SU-DHL-6 (cell line): ENCODE data around the gene STPG2.

Experiments
- H2AFZ ChIP-seq: fragments of 200-600 bp; sonication (generic); 2 replicates; pipeline ENCODE4 v1.6.1; 2014; ENCODE audit warnings: low read depth, mild to moderate bottlenecking, moderate library complexity, mixed read lengths, antibody characterized with exemption, low read length; ENCODE audit not compliant: severe bottlenecking
- H3F3A ChIP-seq: fragments of 200-600 bp; shearing (Covaris generic); 2 replicates; pipeline ENCODE4 v1.6.0; 2016; ENCODE audit warnings: antibody characterized with exemption, mild to moderate bottlenecking; ENCODE audit not compliant: insufficient read depth
- H3K27ac ChIP-seq: fragments of 200-600 bp; sonication (generic); 2 replicates; pipeline ENCODE4 v1.5.1; 2016; ENCODE audit warnings: low read depth, mild to moderate bottlenecking, low read length, moderate library complexity, mixed read lengths
- H3K27me3 ChIP-seq: fragments of 200-600 bp; sonication (generic), shearing (Covaris generic); 2 replicates; pipeline ENCODE4 v1.6.0; 2014; ENCODE audit warnings: mild to moderate bottlenecking, low read length
- H3K36me3 ChIP-seq: fragments of 200-600 bp; sonication (generic); 2 replicates; pipeline ENCODE4 v1.6.1; 2014; ENCODE audit warnings: mild to moderate bottlenecking, low read length, mixed read lengths
- H3K4me2 ChIP-seq: fragments of 300-600, 200-600 bp; shearing (Covaris generic), sonication (generic); 2 replicates; pipeline ENCODE4 v1.6.0; 2014; ENCODE audit warnings: low read length, low read depth, mild to moderate bottlenecking; ENCODE audit not compliant: poor library complexity, severe bottlenecking
- H3K4me3 ChIP-seq: fragments of 200-600 bp; sonication (generic); 2 replicates; pipeline ENCODE4 v1.5.1; 2014; ENCODE audit warnings: antibody characterized with exemption, low read length, mild to moderate bottlenecking, mixed read lengths; ENCODE audit not compliant: insufficient read depth, poor library complexity, severe bottlenecking
- H3K79me2 ChIP-seq: fragments of 200-600 bp; sonication (generic); 2 replicates; pipeline ENCODE4 v1.6.1; 2014; ENCODE audit warnings: mild to moderate bottlenecking, low read length, moderate library complexity; ENCODE audit not compliant: insufficient read depth
- H3K9ac ChIP-seq: fragments of 200-600 bp; sonication (generic); 2 replicates; pipeline ENCODE4 v1.7.0; 2014; ENCODE audit warnings: mild to moderate bottlenecking, low read length
- H3K9me2 ChIP-seq: fragments of 200-600 bp; sonication (generic); replicated peaks from 2 replicates; pipeline ENCODE4 v1.6.1; 2014; ENCODE audit warnings: low read length; ENCODE audit not compliant: insufficient read depth
- H3K9me3 ChIP-seq: fragments of 200-600 bp; sonication (generic); 2 replicates; pipeline ENCODE4 v1.6.1; 2014; ENCODE audit warnings: low read length, mixed read lengths; ENCODE audit not compliant: insufficient read depth
- H4K20me1 ChIP-seq: fragments of 200-600 bp; sonication (generic); 2 replicates; pipeline ENCODE4 v1.6.1; 2014; ENCODE audit warnings: low read depth, mild to moderate bottlenecking, antibody characterized with exemption, low read length, moderate library complexity, mixed read lengths
- EZH2phosphoT487 ChIP-seq: fragments of 200-600 bp; sonication (generic), shearing (Covaris generic); conservative IDR thresholded peaks from 2 replicates; pipeline ENCODE4 v1.6.1; 2018; ENCODE audit warnings: mild to moderate bottlenecking, antibody characterized with exemption, low read length, moderate library complexity, mixed read lengths
- TF ChIP-seq, protein P1 (sequence below): fragments of 200-600 bp; sonication (generic); IDR thresholded peaks from one replicate; pipeline ENCODE4 v1.5.1; 2017; ENCODE audit warnings: antibody characterized with exemption, mild to moderate bottlenecking, low read length, moderate library complexity; ENCODE audit not compliant: insufficient read depth, poor library complexity, severe bottlenecking

The STPG2 gene

DNA sequence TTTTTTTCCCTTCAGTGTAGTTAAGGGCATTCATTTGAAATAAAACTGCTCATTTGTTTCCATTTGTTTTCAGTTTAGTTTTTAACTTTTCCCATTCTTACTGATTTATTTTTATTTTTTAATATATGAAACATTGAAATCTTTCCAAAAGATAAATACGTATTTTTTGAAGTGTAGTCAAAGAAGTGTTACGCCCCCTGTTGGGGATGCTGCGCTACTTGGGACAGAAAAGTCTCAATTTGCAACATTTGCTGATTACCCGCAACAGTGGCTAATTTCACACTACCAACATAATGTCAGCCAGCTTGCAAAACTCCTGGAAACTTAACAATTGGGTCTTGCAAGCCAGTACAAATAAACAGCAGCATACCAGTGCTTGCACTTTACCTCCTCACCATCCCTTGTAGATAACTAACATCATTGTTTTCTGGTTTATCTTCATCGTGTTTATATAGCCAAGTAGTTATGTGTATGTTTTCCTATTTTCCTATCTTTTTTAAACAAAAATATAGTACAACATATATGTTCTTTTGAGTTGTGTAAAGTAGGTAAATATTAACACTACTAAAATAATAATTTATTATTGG is 158.6 kb downstream of the STPG2 start:
- no peak overlapping the region for H3K4me2 ChIP-seq
- no peak overlapping the region for H3K9ac ChIP-seq
- H4K20me1 ChIP-seq = no peaks in the 10 kb centered on the region
- H3K79me2 ChIP-seq = no peaks in the 10 kb centered on the region
- no peaks in the 10 kb centered on the region for H3K9me3 ChIP-seq
- no peaks in the 10 kb centered on the region for H3K9me2 ChIP-seq
- H3K27ac ChIP-seq = no peak overlapping the region
- no peak overlapping the region for H2AFZ ChIP-seq
- H3K36me3 ChIP-seq = no peaks in the 10 kb centered on the region
- H3K4me3 ChIP-seq = no peak overlapping the region
- H3K27me3 ChIP-seq = no peaks in the 10 kb centered on the region
- no peak for TF ChIP-seq EZH2phosphoT487
- TF ChIP-seq, protein P1, sequence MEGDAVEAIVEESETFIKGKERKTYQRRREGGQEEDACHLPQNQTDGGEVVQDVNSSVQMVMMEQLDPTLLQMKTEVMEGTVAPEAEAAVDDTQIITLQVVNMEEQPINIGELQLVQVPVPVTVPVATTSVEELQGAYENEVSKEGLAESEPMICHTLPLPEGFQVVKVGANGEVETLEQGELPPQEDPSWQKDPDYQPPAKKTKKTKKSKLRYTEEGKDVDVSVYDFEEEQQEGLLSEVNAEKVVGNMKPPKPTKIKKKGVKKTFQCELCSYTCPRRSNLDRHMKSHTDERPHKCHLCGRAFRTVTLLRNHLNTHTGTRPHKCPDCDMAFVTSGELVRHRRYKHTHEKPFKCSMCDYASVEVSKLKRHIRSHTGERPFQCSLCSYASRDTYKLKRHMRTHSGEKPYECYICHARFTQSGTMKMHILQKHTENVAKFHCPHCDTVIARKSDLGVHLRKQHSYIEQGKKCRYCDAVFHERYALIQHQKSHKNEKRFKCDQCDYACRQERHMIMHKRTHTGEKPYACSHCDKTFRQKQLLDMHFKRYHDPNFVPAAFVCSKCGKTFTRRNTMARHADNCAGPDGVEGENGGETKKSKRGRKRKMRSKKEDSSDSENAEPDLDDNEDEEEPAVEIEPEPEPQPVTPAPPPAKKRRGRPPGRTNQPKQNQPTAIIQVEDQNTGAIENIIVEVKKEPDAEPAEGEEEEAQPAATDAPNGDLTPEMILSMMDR = no peak
- no peaks in the 10 kb centered on the region for H3F3A ChIP-seq

DNA sequence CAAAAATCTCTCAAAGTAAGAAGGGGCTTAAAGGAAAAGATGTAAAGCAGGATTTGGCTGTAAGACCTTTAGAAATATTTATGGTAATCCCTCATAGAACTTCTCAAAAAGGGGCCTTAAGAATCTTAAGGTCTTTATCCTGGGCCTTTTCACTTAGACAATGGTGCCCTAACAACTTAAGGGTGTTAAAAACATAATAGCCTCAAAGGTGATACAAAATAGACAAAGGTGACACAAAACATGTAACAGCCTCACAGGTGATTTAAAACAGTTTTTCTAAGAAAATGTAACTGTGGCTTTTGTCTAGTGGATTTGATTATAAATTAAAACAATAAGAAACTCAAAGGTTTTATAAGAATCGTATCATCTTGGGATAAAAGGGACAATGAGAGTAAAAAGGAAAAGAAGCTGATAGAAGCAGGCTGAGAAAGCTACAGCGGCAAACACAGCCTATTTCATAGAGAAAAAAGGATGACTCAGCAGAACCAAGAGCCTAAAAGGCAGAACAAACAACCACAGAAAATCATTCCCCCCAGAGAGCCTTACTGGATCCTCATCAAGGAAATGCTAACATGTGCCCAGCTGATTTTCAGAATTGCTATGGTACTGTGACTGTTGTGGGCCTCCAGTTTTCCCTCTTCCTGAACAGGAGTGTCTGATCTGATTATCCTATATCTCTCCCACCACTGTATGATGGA is 164.3 kb downstream of the STPG2 start:
- no peak overlapping the region for H3K4me2 ChIP-seq
- H3K79me2 ChIP-seq = no peaks in the 10 kb centered on the region
- no peak overlapping the region for H3K27ac ChIP-seq
- H3K36me3 ChIP-seq = no peaks in the 10 kb centered on the region
- H3K27me3 ChIP-seq = no peaks in the 10 kb centered on the region
- no peak overlapping the region for H2AFZ ChIP-seq
- no peak overlapping the region for H3K9ac ChIP-seq
- no peaks in the 10 kb centered on the region for H4K20me1 ChIP-seq
- H3K4me3 ChIP-seq = no peak overlapping the region
- no peaks in the 10 kb centered on the region for H3F3A ChIP-seq
- TF ChIP-seq, protein P1 = no peak
- TF ChIP-seq EZH2phosphoT487 = no peak
- H3K9me3 ChIP-seq = no peaks in the 10 kb centered on the region
- H3K9me2 ChIP-seq = no peaks in the 10 kb centered on the region

DNA sequence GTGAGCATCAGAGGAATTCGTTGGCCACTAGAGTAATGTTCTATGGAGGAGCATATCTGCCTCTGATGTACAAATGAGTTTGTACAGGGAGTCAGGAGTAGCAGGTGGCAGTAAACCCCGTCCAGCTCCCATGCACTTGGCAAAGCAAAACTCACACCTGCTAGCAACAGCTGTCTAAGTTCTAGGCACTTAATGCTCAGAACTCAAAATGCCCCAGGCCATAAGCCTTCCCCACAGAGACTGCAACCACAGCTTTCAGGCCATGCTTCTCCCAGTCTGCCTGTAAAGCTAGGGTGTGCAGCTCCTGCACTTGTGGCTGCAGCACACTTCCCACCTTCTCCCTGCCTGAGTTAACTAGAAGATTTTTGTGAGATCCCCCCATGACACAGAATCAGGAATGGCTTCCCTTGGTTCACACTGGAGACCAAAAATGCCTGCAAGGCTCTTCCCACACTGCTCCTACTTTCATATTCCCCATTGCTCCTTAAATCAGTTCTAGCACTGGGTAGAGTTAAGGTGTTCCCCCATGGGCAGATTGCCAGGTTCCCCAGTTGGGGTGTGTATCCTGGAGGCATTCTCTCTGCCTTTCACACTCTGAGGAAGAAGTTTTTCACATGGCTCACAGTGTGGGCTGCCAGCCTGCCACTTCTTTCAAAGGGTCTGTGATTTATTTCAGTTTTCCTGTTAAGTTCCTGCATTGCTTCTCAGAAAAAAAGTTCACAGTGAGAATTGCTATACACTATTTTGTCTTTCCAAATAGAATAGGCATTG is 189.9 kb downstream of the STPG2 start:
- no peaks in the 10 kb centered on the region for H3K79me2 ChIP-seq
- no peak overlapping the region for H3K9ac ChIP-seq
- H3K4me3 ChIP-seq = no peak overlapping the region
- no peak overlapping the region for H2AFZ ChIP-seq
- H3F3A ChIP-seq = no peaks in the 10 kb centered on the region
- TF ChIP-seq, protein P1 = no peak
- no peak for TF ChIP-seq EZH2phosphoT487
- no peaks in the 10 kb centered on the region for H3K9me2 ChIP-seq
- H3K27ac ChIP-seq = no peak overlapping the region
- H3K27me3 ChIP-seq = no peaks in the 10 kb centered on the region
- H4K20me1 ChIP-seq = no peaks in the 10 kb centered on the region
- H3K36me3 ChIP-seq = no peaks in the 10 kb centered on the region
- H3K4me2 ChIP-seq = no peak overlapping the region
- H3K9me3 ChIP-seq = no peaks in the 10 kb centered on the region
